ENCODE results near the gene PLXNB1.

Gene PLXNB1

GRCh38 chr3:48423241-48423882 lies 6.5 kb downstream of the PLXNB1 start:
- TF ChIP-seq CTCF (IDR thresholded peaks at IDR 0.05; ENCODE audit: low read length) (no peak), EZH2 (IDR thresholded peaks at IDR 0.05; ENCODE audit: borderline replicate concordance, low read length) (no peak)
- Histone ChIP-seq H3F3A (ENCODE audit: insufficient read depth, low read length) (no peaks in the 10 kb centered on the region), H3K4me3 (ENCODE audit: low read depth, low read length, poor library complexity, severe bottlenecking) (no peak overlapping the region), H2AFZ (ENCODE audit: low read length) (no peak overlapping the region), H3K27me3 (ENCODE audit: insufficient read depth, low read length) (no peaks in the 10 kb centered on the region; the same call in 1 of the 2 replicates), H3K79me2 (ENCODE audit: insufficient read depth, low read length) (no peaks in the 10 kb centered on the region), H3K36me3 (ENCODE audit: insufficient read depth, low read length) (no peaks in the 10 kb centered on the region), H3K9me3 (ENCODE audit: low read length) (no peaks in the 10 kb centered on the region), H3K4me2 (ENCODE audit: low read length) (no peak overlapping the region), H3K9me2 (ENCODE audit: low read depth, low read length) (no peaks in the 10 kb centered on the region), H3K27ac (ENCODE audit: low read depth, low read length, poor library complexity, severe bottlenecking) (no peak overlapping the region), H3K9ac (ENCODE audit: low read length) (no peak overlapping the region), H4K20me1 (ENCODE audit: insufficient read depth, low read length) (no peaks in the 10 kb centered on the region), H3K4me1 (ENCODE audit: insufficient read depth, low read length, severe bottlenecking) (no peaks in the 10 kb centered on the region)

DNA sequence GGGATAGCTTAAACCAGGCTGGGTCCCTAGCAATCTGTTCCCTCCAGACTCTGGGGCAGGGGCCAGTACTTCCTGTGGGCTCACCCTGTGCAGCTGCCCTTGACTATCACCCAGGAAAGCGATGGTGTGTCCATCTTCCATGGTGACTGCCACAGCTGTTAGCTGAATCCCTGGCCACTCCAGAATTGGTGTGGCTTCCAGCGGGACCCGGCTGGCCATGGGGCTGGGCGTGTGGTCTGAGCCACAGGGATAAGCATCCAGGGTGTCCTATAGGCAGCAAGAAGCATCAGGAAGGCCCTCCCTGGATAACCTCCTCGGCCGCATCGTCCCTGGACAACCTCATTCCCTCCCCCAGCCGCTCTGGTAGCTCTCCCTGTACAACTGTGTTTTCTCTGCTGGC lies 7.2 kb downstream of the PLXNB1 start:
- Histone ChIP-seq H3K4me1 (ENCODE audit: insufficient read depth, low read length, severe bottlenecking) (no peaks in the 10 kb centered on the region), H2AFZ (ENCODE audit: low read length) (no peak overlapping the region), H3K27ac (ENCODE audit: low read depth, low read length, poor library complexity, severe bottlenecking) (no peak overlapping the region), H4K20me1 (ENCODE audit: insufficient read depth, low read length) (no peaks in the 10 kb centered on the region), H3K79me2 (ENCODE audit: insufficient read depth, low read length) (no peaks in the 10 kb centered on the region), H3F3A (ENCODE audit: insufficient read depth, low read length) (no peaks in the 10 kb centered on the region), H3K27me3 (ENCODE audit: insufficient read depth, low read length) (no peaks in the 10 kb centered on the region; the same call in 1 of the 2 replicates), H3K9me2 (ENCODE audit: low read depth, low read length) (no peaks in the 10 kb centered on the region), H3K9ac (ENCODE audit: low read length) (no peak overlapping the region), H3K4me2 (ENCODE audit: low read length) (no peak overlapping the region), H3K36me3 (ENCODE audit: insufficient read depth, low read length) (no peaks in the 10 kb centered on the region), H3K9me3 (ENCODE audit: low read length) (no peaks in the 10 kb centered on the region), H3K4me3 (ENCODE audit: low read depth, low read length, poor library complexity, severe bottlenecking) (no peak overlapping the region)
- TF ChIP-seq EZH2 (IDR thresholded peaks at IDR 0.05; ENCODE audit: borderline replicate concordance, low read length) (no peak), CTCF (IDR thresholded peaks at IDR 0.05; ENCODE audit: low read length) (no peak)

DNA sequence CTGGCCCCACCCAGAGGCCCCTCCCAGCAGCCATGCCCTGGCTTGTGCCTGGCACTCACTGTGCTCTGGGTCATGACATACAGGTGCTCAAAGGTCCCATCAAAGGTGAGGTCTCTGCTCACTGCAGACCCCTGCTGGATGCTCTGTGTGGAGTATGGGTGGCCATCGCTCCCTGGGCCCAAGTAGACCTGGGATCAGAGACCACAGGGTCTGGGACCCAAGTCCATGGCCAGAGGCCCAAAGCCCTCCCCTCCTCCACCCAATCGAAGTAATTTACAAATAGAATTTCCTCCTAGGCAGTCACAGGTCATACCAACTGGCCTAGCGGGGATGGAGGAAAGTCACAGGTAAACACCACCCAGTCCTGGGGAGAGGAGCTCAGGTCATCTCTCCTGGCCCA lies 7.6 kb downstream of the PLXNB1 start:
- H3K9ac ChIP-seq (ENCODE audit: low read length) = no peak overlapping the region
- H3K36me3 ChIP-seq (ENCODE audit: insufficient read depth, low read length) = no peaks in the 10 kb centered on the region

More for the DNA sequence above, 7.6 kb downstream of the PLXNB1 start:
- Histone ChIP-seq H4K20me1 (ENCODE audit: insufficient read depth, low read length) (no peaks in the 10 kb centered on the region), H3K27ac (ENCODE audit: low read depth, low read length, poor library complexity, severe bottlenecking) (no peak overlapping the region), H3K9me3 (ENCODE audit: low read length) (no peaks in the 10 kb centered on the region), H3K4me2 (ENCODE audit: low read length) (no peak overlapping the region), H3K9me2 (ENCODE audit: low read depth, low read length) (no peaks in the 10 kb centered on the region), H3K4me3 (ENCODE audit: low read depth, low read length, poor library complexity, severe bottlenecking) (no peak overlapping the region), H3K4me1 (ENCODE audit: insufficient read depth, low read length, severe bottlenecking) (no peaks in the 10 kb centered on the region), H3F3A (ENCODE audit: insufficient read depth, low read length) (no peaks in the 10 kb centered on the region), H3K79me2 (ENCODE audit: insufficient read depth, low read length) (no peaks in the 10 kb centered on the region), H2AFZ (ENCODE audit: low read length) (no peak overlapping the region), H3K27me3 (ENCODE audit: insufficient read depth, low read length) (no peaks in the 10 kb centered on the region; the same call in 1 of the 2 replicates)
- TF ChIP-seq CTCF (IDR thresholded peaks at IDR 0.05; ENCODE audit: low read length) (peak; percentile 26; the same call in 1 of the 2 replicates), EZH2 (IDR thresholded peaks at IDR 0.05; ENCODE audit: borderline replicate concordance, low read length) (no peak)
